Transverse colon (tissue), 4 donors: Measurements from ENCODE around the gene SLC37A1.

ENCODE experiments used
- POLR2AphosphoS5 ChIP-seq, 3 donors: sonication (generic); formaldehyde crosslinking; IDR thresholded peaks; one replicate each; pipeline ENCODE4 v1.6.1; 2016; ENCODE audit warnings: antibody characterized with exemption in 3 of 3
- TF ChIP-seq, protein P1 (sequence below), 5 experiments: fragments of 200-600 bp in 3 of 5; fragments of 450-650 bp in 2 of 5; sonication (generic) in 3 of 5; IDR thresholded peaks; 1 replicate in 2 of 5; 2 replicates in 3 of 5; pipeline ENCODE4 v1.5.1; 2016 to 2017; ENCODE audit warnings: antibody characterized with exemption in 5 of 5, inconsistent platforms in 3 of 5, mild to moderate bottlenecking in 2 of 5, moderate library complexity in 1 of 5

DNA sequence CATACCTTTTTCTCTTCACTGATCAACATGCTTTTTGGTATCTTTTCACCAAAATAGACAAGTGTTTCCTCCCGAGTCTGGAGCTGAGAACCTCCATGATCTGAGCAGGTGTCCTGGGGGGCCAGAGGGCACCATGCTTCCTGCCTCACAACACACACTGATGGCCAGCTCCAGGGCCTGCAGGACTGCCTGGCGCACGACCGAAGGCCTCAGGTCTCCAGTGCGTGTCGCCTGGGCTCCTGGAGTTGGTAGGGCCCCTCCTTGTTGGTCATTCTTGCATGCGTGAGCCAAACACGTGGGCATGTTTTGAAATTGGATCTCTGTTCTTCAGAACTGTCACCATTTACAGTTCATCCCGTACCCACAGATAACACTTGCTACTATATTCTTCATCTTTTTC is 64.4 kb downstream of the SLC37A1 start:
- TF ChIP-seq POLR2AphosphoS5 (IDR thresholded peaks at IDR 0.05), result no peak
- TF ChIP-seq, protein P1, sequence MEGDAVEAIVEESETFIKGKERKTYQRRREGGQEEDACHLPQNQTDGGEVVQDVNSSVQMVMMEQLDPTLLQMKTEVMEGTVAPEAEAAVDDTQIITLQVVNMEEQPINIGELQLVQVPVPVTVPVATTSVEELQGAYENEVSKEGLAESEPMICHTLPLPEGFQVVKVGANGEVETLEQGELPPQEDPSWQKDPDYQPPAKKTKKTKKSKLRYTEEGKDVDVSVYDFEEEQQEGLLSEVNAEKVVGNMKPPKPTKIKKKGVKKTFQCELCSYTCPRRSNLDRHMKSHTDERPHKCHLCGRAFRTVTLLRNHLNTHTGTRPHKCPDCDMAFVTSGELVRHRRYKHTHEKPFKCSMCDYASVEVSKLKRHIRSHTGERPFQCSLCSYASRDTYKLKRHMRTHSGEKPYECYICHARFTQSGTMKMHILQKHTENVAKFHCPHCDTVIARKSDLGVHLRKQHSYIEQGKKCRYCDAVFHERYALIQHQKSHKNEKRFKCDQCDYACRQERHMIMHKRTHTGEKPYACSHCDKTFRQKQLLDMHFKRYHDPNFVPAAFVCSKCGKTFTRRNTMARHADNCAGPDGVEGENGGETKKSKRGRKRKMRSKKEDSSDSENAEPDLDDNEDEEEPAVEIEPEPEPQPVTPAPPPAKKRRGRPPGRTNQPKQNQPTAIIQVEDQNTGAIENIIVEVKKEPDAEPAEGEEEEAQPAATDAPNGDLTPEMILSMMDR (IDR thresholded peaks at IDR 0.05), result no peak
